Neural crest cell (in vitro differentiated cells): ENCODE data around the gene UPK3BL2. TPM values are rescaled to one million over a fixed set of nuclear protein-coding genes. Genes with fewer than 3 reads are reported as not detected.
"Not testable (repeated sequence)": the region's sequence is repeated elsewhere in the genome, so short reads cannot be mapped to it uniquely, and the experiment has no call there.

Source experiments
- DNase-seq: peaks from one replicate; pipeline ENCODE4 v3.0.0; 2021; ENCODE audit warnings: low read depth, mixed read lengths, low spot score
- H3K27ac Mint-ChIP-seq: one replicate; pipeline ENCODE4 v1.8.0; 2021; ENCODE audit warnings: mild to moderate bottlenecking, mixed read lengths; ENCODE audit not compliant: unreplicated experiment
- H3K27me3 Mint-ChIP-seq: 2 replicates; pipeline ENCODE4 v1.8.0; 2021; ENCODE audit warnings: low read depth, mild to moderate bottlenecking, mixed read lengths
- H3K36me3 Mint-ChIP-seq: 2 replicates; pipeline ENCODE4 v1.8.0; 2021; ENCODE audit warnings: low read depth, mild to moderate bottlenecking, mixed read lengths
- H3K4me1 Mint-ChIP-seq: 2 replicates; pipeline ENCODE4 v1.8.0; 2021; ENCODE audit warnings: mixed read lengths
- H3K4me3 Mint-ChIP-seq: one replicate; pipeline ENCODE4 v1.8.0; 2021; ENCODE audit warnings: mild to moderate bottlenecking, mixed read lengths
- H3K9me3 Mint-ChIP-seq: 2 replicates; pipeline ENCODE4 v1.8.0; 2021; ENCODE audit warnings: mixed read lengths
- total RNA-seq: library from RNA; stranded (reverse); gene quantifications from 2 replicates; pipeline ENCODE4 v1.2.1, GENCODE V29; 2021

Gene UPK3BL2
- total RNA-seq, 1 donor from 2014 or later: 6.7 TPM

- not testable (repeated sequence) for H3K27ac Mint-ChIP-seq, H3K9me3 Mint-ChIP-seq, H3K36me3 Mint-ChIP-seq, H3K27me3 Mint-ChIP-seq, H3K4me1 Mint-ChIP-seq, DNase-seq, H3K4me3 Mint-ChIP-seq
These were observed 15.4 kb downstream of the UPK3BL2 start for GRCh38 chr7:102527822-102528793.

- H3K4me3 Mint-ChIP-seq, H3K9me3 Mint-ChIP-seq, DNase-seq, H3K36me3 Mint-ChIP-seq, H3K27me3 Mint-ChIP-seq, H3K27ac Mint-ChIP-seq, H3K4me1 Mint-ChIP-seq: not testable (repeated sequence)
These were observed 16.3 kb downstream of the UPK3BL2 start for GRCh38 chr7:102527182-102527581.

DNA sequence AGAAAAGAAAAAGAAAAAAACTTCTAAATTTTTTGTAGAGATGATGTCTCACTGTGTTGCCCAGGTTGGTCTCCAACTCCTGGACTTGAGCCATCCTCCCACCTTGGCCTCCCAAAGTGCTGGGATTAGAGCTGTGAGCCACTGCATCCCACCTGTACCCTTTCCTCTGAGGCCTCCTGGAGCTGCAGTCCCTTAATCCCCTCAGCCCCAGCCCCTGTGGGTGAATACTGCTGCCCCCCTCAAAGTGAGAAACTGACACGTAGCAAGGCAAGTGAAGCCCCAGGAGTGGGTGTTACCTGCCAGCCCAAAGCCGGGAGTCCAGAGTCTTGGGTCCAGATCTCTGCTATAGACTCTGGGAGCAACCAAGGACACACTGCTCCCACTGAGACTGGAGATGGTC is 18.7 kb downstream of the UPK3BL2 start:
- H3K36me3 Mint-ChIP-seq, H3K27ac Mint-ChIP-seq, H3K4me3 Mint-ChIP-seq, H3K27me3 Mint-ChIP-seq, H3K4me1 Mint-ChIP-seq, DNase-seq, H3K9me3 Mint-ChIP-seq: not testable (repeated sequence)

GRCh38 chr7:102520797-102521196 is 22.7 kb downstream of the UPK3BL2 start:
- H3K4me1 Mint-ChIP-seq, H3K36me3 Mint-ChIP-seq, H3K27ac Mint-ChIP-seq, H3K4me3 Mint-ChIP-seq, DNase-seq, H3K9me3 Mint-ChIP-seq, H3K27me3 Mint-ChIP-seq: not testable (repeated sequence)

- not testable (repeated sequence) for H3K9me3 Mint-ChIP-seq, H3K27ac Mint-ChIP-seq, H3K36me3 Mint-ChIP-seq, H3K4me3 Mint-ChIP-seq, H3K27me3 Mint-ChIP-seq, DNase-seq, H3K4me1 Mint-ChIP-seq
These were observed 25.8 kb downstream of the UPK3BL2 start, which contains the start of gene RASA4B for GRCh38 chr7:102517550-102518147. Gene RASA4B (minus strand): TSS chr7:102517777. CDS start chr7:102517710, 67 bp downstream.

DNA sequence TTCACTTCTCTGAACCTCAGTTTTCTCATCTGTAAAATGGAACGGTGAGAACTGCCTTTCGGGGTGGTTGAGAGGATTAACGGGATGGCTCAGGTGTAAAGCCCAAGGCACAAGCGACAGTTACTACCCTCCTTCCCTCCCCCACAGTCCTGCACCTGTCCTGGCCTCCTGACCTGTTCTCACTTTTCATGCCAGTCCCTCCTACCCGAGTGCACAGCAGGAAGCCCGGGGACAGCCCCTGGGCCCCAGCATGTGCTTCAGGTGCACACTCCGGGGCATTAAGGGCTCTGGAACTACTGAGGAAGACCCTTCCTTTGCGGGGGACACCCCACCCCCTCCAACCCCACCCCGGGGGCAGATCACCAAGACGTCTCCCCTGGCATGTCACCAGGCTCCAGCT is 26.5 kb downstream of the UPK3BL2 start:
- H3K4me1 Mint-ChIP-seq, H3K36me3 Mint-ChIP-seq, H3K9me3 Mint-ChIP-seq, DNase-seq, H3K4me3 Mint-ChIP-seq, H3K27ac Mint-ChIP-seq, H3K27me3 Mint-ChIP-seq: not testable (repeated sequence)

GRCh38 chr7:102515889-102516288 is 27.6 kb downstream of the UPK3BL2 start:
- H3K27me3 Mint-ChIP-seq, H3K27ac Mint-ChIP-seq, DNase-seq, H3K9me3 Mint-ChIP-seq, H3K36me3 Mint-ChIP-seq, H3K4me3 Mint-ChIP-seq, H3K4me1 Mint-ChIP-seq: not testable (repeated sequence)

DNA sequence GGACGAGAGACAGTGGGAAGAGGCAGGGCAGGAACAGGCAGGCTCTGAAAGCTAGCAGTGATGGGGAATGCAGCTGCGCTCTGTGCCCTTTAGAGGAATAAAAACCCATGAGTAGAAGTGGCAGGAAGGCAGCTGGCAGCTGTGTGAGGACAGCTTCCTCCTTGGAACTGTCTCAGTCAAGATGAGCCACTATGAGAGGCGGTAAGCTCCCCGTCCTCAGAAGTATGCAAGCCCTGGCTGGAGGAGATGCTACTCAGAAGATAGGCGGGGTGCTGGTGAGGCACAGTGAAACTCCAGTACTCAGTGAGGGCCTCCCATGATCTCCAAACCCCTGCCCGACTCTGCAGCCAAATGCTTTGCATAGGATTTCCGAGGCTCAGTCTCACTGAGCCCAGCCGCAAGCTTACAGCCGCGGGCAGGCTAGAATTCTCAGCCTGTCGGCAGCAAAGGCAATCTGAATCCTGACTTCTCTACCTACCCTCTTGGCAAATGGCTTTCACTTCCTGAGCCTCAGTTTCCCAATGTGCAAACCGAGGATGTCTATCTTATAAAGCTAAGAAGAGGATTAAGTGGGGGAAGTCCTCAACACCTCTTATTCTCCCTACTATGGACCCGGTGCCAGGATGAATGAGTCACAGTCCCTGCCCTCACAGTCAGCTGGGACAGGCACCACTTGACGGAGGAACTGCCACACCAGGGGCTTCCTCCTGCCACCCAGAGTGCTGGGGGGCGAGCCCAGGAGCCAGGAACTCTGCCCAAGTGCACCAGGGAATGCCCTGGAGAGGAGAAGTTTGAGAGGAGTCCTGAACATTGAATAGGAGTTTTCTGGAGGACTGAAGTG is 28.4 kb downstream of the UPK3BL2 start:
- not testable (repeated sequence) for H3K4me1 Mint-ChIP-seq, H3K27me3 Mint-ChIP-seq, H3K27ac Mint-ChIP-seq, H3K36me3 Mint-ChIP-seq, H3K9me3 Mint-ChIP-seq, H3K4me3 Mint-ChIP-seq, DNase-seq

GRCh38 chr7:102512642-102513221 is 30.8 kb downstream of the UPK3BL2 start:
- H3K9me3 Mint-ChIP-seq, H3K27ac Mint-ChIP-seq, H3K4me1 Mint-ChIP-seq, H3K4me3 Mint-ChIP-seq, H3K27me3 Mint-ChIP-seq, H3K36me3 Mint-ChIP-seq, DNase-seq: not testable (repeated sequence)

DNA sequence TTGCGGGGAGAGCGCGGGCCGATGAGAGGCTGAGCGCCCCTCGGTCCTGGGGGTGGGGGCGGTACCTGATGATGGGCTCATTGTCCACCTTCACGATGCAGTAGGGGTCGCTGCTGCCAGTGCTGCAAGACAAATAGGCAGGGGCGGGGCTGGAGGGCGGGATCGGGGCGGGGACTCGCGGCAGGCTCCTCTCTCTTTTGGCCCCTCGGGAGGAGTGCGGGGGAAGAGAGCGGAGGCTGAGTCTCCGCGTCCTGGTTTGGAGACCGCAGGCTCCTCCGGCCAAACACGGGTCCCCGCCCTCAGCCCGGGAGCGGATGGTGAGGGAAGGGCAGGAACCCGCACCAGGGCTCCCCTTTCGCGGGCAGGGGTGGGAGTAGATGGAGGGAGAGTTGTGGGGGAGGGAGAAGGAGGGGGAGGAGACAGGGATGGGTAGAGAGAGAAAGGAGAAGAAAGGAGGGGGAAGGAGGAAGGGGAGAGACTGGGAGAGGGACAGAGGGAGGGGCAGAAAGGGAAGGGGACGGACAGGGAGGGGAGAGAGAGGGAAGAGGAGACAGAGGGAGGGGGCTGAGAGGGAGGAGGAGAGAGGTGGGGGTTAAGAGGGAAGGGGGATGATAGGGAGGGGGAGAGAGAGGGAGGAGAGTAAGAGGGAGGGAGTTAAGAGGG is 31.5 kb downstream of the UPK3BL2 start:
- not testable (repeated sequence) for H3K27ac Mint-ChIP-seq, H3K9me3 Mint-ChIP-seq, H3K36me3 Mint-ChIP-seq, H3K4me1 Mint-ChIP-seq, H3K4me3 Mint-ChIP-seq, H3K27me3 Mint-ChIP-seq, DNase-seq

- not testable (repeated sequence) for H3K4me3 Mint-ChIP-seq, H3K9me3 Mint-ChIP-seq, H3K27me3 Mint-ChIP-seq, DNase-seq, H3K4me1 Mint-ChIP-seq, H3K27ac Mint-ChIP-seq, H3K36me3 Mint-ChIP-seq
These were observed 32.9 kb downstream of the UPK3BL2 start for GRCh38 chr7:102510575-102510974.

DNA sequence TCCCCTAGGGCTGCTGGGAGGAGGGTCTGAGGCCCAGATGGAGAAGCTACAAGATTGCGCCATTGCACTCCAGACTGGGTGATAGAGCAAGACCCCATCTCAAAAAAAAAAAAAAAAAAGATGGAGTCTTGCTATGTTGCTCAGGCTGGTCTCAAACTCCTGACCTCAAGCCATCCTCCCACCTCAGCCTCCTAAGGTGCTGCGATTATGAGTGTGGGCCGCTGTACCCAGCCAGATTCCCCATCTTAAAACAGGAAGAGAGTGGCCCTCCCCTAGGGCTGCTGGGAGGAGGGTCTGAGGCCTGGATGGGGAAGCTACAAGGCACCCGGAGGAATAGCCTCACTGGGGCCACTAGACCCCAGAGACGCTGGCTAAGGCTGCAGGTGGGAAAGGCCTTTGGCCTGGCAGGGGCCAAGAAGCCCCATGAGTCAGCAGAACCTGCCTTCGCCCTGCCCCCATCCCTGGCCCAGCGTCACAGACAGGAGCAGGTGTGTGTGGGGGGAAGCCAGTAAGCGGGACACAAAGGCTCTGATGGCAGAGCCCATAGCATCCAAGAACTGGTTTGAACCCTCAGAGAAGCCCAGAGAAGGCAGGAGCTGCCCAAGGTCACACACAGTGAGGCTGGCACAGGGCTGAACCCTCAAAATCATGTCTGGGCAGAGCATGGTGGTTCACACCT is 35.9 kb downstream of the UPK3BL2 start:
- not testable (repeated sequence) for H3K4me3 Mint-ChIP-seq, DNase-seq, H3K36me3 Mint-ChIP-seq, H3K9me3 Mint-ChIP-seq, H3K4me1 Mint-ChIP-seq, H3K27ac Mint-ChIP-seq, H3K27me3 Mint-ChIP-seq
